Ureter (tissue), 1 donor: ENCODE results near the gene AP1M2. TPM values are rescaled to one million over a fixed set of nuclear protein-coding genes. Genes with fewer than 3 reads are reported as not detected.
"Not testable (repeated sequence)": the region's sequence is repeated elsewhere in the genome, so short reads cannot be mapped to it uniquely, and the experiment has no call there.

Experiments used
- DNase-seq: peaks from one replicate; pipeline ENCODE4 v3.0.0-alpha.2; 2020; ENCODE audit warnings: low spot score
- total RNA-seq: library from RNA; stranded (reverse); gene quantifications from one replicate; pipeline ENCODE4 v1.2.4, GENCODE V29; 2023
- donor health status: DM: yes; HTN: yes; CAD: no.

Gene AP1M2
- total RNA-seq, 1 donor from 2014 or later = 81.4 TPM

DNA sequence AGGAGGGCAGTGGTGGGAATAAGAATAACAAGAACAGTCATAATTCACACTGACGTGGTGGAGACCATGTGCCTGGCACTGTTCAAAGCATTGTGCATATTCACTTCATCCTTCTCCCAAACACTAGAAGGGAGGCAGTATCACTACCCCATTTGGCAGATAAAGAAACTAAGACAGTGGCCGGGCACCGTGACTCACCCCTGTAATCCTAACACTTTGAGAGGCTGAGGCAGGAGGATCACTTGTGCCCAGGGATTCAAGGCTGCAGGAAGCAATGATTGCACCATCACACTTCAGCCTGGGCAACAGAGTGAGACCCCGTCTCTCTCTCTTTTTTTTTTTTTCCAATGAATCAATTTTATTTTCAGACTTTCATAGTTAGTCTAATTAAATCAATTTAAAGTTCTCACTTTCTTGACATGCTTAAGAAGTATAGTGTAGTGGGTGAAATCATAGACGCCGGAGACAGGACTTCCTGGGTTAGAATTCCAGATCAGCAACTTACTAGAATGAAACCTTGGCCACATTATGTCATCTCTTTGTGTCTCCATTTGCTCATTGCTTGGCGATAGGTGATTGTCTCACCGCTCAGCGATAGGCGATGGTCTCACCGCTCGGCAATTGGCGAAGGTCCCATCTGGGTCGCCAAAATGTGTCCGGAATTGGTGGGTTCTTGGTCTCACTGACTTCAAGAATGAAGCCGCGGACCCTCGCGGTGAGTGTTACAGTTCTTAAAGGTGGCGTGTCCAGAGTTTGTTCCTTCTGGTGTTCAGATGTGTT, 48.7 kb downstream of the AP1M2 start:
- DNase-seq = no peak

DNA sequence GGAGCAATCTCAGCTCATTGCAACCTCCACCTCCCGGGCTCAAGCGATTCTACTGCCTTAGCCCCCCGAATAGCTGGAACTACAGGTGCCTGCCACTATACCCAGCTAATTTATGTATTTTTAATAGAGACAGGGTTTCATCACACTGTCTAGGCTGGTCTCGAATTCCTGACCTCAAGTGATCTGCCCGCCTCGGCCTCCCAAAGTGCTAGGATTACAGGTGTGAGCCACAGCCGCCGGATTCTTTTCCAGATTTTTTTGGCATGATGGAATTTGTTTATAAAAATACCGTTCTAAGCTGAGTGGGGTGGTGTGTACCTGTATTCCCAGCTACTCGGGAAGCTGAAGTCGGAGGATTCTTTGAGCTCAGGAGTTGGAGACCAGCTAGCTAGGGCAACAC, 49.4 kb downstream of the AP1M2 start:
- DNase-seq = no peak

DNA sequence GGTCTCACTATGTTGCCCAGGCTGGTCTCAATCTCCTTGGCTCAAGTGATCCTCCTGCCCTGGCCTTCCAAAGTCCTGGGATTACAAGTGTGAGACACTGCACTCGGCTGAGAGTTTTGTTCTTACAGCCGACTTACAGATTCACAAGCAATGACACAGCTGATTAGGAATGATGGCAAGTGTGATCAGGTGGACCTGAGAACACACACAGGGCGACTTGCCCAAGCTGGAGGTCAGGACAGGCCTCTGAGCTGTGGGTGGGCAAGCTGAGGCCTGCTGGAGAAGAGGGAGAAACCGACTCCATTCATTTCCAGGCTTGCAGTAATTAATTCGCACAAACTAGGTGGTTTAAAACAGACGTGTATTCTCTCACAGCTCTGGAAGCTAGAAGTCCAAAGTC, 51.5 kb downstream of the AP1M2 start:
- peak; percentile 59 for DNase-seq

DNA sequence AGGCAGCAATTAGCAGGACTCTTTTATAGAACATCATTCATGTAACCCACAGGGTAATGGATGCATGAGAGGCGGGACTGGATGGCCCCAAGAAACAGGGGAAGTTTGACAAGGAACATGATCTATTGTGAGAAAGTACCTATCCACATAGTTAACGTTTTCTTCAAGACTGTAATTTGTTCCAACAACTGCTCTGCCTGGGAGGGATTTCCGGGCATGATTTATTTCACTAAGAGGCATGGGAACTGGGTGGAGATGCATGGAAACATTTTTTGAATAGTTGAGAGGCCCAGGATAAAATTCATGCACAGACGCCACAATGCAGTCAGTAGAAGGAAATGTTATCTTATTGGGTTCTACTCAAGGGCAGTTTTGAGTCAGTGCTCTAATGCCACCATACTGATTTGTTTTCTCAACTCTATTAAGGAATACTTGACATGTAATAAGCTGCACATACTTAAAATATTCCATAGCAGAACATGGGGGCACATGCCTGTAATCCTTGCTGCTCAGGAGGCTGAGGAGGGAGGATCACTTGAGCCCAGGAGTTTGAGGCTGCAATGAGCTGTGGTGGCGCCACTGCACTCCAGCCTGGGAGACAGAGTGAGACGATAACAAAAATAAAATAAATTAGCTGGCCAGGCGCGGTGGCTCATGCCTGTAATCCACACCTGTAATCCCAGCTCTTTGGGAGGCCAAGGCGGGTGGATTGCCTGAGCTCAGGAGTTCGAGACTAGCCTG, 53.3 kb downstream of the AP1M2 start:
- DNase-seq = no peak

- no peak for DNase-seq
Observed at GRCh38 chr19:10532457-10532856, 54.7 kb downstream of the AP1M2 start.

- not testable (repeated sequence) for DNase-seq
Observed at GRCh38 chr19:10526887-10527286, 60.2 kb downstream of the AP1M2 start.

- DNase-seq = no peak
Observed at GRCh38 chr19:10525636-10526035, 61.5 kb downstream of the AP1M2 start.

GRCh38 chr19:10523135-10523636, 63.9 kb downstream of the AP1M2 start:
- no peak for DNase-seq

Other genes starting within 250 kb of the AP1M2 start
- gene ICAM3, start 247.7 kb downstream of the AP1M2 start, total RNA-seq = 8.7 TPM
- 142 TPM for gene TYK2, start 206.7 kb downstream of the AP1M2 start, total RNA-seq
- 192 TPM for gene CDC37, start 183.8 kb downstream of the AP1M2 start, total RNA-seq
- gene PDE4A, start 166.8 kb downstream of the AP1M2 start, total RNA-seq = 9.4 TPM
- gene KEAP1, start 84.0 kb downstream of the AP1M2 start, total RNA-seq = 52.6 TPM
- gene S1PR5, start 69.9 kb downstream of the AP1M2 start, total RNA-seq = 4.6 TPM
- gene ATG4D, start 43.4 kb downstream of the AP1M2 start, total RNA-seq = 36.7 TPM
- gene KRI1, start 21.3 kb downstream of the AP1M2 start, total RNA-seq = 32.5 TPM
- gene CDKN2D, start 18.3 kb downstream of the AP1M2 start, total RNA-seq = 5.4 TPM
- gene SLC44A2, start 38.2 kb upstream of the AP1M2 start, total RNA-seq = 381 TPM
- gene ILF3, start 67.0 kb upstream of the AP1M2 start, total RNA-seq = 331 TPM
- gene QTRT1, start 114.1 kb upstream of the AP1M2 start, total RNA-seq = 64.2 TPM
- gene DNM2, start 130.8 kb upstream of the AP1M2 start, total RNA-seq = 352 TPM
- gene TMED1, start 248.9 kb upstream of the AP1M2 start, total RNA-seq = 13.3 TPM